Measurements from ENCODE around the gene GM2A.

DNA sequence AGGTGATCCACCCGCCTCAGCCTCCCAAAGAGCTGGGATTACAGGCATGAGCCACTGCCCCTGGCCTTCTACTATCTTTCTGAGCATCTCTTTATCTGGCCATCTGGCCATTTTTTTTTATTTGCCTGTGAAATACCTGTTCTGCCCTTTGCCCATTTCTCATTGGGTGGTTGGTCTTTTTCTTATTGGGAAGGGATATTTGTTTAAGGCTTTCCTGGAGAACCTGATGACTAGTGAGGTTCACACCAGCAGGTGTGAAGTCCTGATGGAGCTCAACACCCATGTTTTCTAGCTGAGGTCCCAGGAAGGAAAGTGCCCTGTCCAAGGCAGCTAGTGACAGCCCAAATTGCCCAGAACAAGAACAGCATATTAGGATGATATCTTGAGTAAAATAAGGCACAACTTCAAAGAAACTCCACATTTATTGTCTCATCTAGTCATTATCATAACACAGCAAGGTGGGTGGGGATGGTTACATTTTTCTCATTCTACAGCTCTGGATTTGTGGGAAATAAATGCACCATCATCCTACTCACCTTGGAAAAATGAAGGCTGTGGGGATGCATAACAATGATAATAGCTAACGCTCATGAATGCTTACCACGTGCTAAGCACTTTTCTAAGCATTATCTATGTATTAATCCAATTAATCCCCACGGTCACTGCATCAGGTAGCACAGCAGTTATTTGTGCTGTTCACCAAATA is 30.3 kb downstream of the GM2A start:
- TF ChIP-seq, protein P1, sequence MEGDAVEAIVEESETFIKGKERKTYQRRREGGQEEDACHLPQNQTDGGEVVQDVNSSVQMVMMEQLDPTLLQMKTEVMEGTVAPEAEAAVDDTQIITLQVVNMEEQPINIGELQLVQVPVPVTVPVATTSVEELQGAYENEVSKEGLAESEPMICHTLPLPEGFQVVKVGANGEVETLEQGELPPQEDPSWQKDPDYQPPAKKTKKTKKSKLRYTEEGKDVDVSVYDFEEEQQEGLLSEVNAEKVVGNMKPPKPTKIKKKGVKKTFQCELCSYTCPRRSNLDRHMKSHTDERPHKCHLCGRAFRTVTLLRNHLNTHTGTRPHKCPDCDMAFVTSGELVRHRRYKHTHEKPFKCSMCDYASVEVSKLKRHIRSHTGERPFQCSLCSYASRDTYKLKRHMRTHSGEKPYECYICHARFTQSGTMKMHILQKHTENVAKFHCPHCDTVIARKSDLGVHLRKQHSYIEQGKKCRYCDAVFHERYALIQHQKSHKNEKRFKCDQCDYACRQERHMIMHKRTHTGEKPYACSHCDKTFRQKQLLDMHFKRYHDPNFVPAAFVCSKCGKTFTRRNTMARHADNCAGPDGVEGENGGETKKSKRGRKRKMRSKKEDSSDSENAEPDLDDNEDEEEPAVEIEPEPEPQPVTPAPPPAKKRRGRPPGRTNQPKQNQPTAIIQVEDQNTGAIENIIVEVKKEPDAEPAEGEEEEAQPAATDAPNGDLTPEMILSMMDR (IDR thresholded peaks at IDR 0.05) = no peak
- TF ChIP-seq POLR2A (IDR thresholded peaks at IDR 0.05) (no peak), EP300 (IDR thresholded peaks at IDR 0.05) (no peak)

Measured in upper lobe of left lung (tissue), 4 donors.